ENCODE results near the gene PHC2. TPM values are rescaled to one million over a fixed set of nuclear protein-coding genes. Genes with fewer than 3 reads are reported as not detected.
"Not testable (repeated sequence)": the region's sequence is repeated elsewhere in the genome, so short reads cannot be mapped to it uniquely, and the experiment has no call there.

PHC2 gene
- total RNA-seq, 1 donor from 2014 or later: 124 TPM

DNA sequence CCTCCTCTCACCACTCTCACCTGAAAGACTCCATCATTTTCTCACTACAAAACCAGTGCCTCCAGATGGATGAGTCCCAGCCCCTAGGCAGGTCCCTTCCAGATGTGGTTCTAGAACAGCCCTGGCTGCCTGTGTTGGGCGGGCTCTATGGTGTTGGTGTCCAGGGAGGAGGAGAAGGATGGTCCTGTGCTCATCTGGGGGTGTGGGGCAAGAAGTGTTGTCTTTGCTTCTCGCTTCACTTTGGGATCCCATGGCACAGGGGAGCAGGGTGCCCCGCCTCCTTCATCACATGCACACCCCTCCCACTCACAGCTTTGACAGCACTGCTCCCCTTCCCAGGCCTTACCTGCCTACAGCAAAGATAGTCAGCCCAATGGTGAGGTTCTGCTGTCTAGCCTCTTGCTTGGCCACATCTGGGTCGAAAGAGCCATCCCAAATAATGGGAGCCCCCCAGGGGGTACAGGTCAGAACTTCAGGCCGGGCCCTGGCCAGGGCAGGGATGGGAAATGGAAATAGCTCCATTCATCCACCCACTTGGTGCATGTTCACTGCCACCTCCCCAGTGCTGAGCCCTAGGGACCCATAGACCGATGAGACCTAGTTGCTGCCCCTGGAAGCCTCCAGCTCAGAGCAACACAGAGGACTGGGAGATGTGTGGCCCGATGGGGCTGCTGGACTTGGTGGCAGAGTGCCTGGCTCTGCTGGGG lies 119.0 kb downstream of the PHC2 start:
- intact Hi-C loops (cut with DNase I): no loop called here
- H3K27ac ChIP-seq: no peak overlapping the region
- no peaks in the 10 kb centered on the region for H3K36me3 ChIP-seq
- DNase-seq (peak; percentile 32), ATAC-seq (no peak)
- TF ChIP-seq CTCF (IDR thresholded peaks at IDR 0.05): no peak
- no peaks in the 10 kb centered on the region for H3K9me3 ChIP-seq
- no peak overlapping the region for H3K4me3 ChIP-seq
- peaks cover 3% of the 10 kb centered on the region for H3K4me1 ChIP-seq
- H3K27me3 ChIP-seq: peaks cover 3% of the 10 kb centered on the region

GRCh38 chr1:33310702-33311101 lies 120.2 kb downstream of the PHC2 start:
- intact Hi-C loops (cut with DNase I): no loop called here
- no peak for ATAC-seq

DNA sequence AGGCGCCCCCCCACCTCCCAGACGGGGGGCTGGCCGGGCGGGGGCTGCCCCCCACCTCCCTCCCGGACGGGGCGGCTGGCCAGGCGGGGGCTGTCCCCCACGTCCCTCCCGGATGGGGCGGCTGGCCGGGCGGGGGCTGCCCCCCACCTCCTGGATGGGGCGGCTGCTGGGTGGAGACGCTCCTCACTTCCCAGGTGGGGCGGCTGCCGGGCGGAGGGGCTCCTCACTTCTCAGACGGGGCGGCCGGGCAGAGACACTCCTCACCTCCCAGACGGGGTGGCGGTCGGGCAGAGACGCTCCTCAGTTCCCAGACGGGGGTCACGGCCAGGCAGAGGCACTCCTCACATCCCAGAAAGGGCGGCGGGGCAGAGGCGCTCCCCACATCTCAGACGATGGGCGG lies 121.5 kb downstream of the PHC2 start:
- intact Hi-C loops (cut with DNase I); H3K27ac ChIP-seq; H3K4me1 ChIP-seq; H3K9me3 ChIP-seq; H3K4me3 ChIP-seq; H3K36me3 ChIP-seq; H3K27me3 ChIP-seq; ATAC-seq: not testable (repeated sequence)
- peak; percentile 48 for DNase-seq

More at GRCh38 chr1:33310702-33311101, 120.2 kb downstream of the PHC2 start:
- no peak for TF ChIP-seq CTCF (IDR thresholded peaks at IDR 0.05)
- Histone ChIP-seq H3K27ac (no peak overlapping the region), H3K9me3 (no peaks in the 10 kb centered on the region), H3K4me1 (peaks cover 10% of the 10 kb centered on the region), H3K36me3 (no peaks in the 10 kb centered on the region), H3K4me3 (no peak overlapping the region), H3K27me3 (peaks cover 8% of the 10 kb centered on the region)
- peak; percentile 26 for DNase-seq

DNA sequence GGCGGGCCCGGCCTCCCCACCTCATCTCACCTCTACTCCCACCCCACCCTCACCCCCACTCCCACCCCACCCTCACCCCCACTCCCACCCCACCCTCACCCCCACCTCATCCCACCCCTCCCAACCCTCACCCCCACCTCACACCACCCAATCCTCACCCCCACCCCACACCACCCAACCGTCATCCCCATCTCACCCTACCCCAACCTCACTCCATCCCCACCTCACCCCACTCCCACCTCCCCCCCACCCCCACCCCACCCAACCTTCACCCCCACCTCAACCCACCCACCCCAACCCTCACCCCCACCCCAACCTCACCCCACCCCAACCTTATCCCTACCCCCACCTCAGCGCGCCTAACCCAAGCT lies 123.4 kb downstream of the PHC2 start:
- DNase-seq (no peak), ATAC-seq (no peak)
- H3K4me3 ChIP-seq: no peak overlapping the region

DNA sequence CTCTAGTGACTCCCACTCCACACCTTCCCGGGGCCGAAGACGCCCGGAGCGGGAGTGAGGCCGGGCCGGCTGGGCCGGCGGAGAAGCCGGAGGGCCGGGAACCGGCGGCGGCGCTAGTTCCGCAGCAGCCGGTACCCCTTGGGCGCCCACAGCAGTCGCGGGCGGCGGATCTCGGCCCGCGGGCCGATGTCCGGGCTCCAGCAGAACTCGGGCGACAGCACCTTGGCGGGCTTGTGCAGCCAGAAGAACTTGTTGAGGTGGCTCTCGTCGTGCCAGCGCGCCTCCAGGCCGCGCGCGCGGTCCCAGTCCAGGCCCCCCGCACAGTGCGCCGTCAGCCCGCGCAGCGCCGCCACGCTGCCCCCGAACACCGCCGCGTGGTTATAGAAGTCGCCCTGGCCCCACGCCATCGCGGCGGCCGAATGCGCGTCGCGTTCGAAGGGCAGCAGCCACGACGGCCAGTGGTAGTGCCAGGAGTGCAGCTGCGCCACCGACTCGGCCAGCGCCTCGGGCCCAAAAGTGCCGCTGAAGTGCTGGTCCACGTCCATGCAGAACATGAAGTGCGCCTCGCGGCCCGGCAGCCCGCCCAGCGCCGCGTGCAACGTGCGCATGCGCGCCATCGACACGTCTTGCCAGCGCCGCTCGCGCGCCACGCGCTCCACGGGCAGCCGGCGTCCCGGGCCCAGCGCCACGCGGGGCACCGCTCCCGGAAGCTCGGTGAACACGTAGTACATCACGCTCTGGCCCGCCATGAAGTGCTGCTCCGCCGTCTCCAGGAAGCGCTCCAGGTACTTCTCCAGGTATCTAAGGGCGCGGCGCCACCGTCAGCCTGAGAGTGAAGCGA lies 124.0 kb downstream of the PHC2 start:
- ATAC-seq: peak; percentile 72
- Histone ChIP-seq H3K36me3 (no peaks in the 10 kb centered on the region), H3K27ac (no peak overlapping the region), H3K9me3 (no peaks in the 10 kb centered on the region), H3K4me3 (peak overlapping the region; percentile 31), H3K4me1 (peaks cover 12% of the 10 kb centered on the region), H3K27me3 (peaks cover 8% of the 10 kb centered on the region)
- DNase-seq: peak; percentile 79
- intact Hi-C loops (cut with DNase I): no loop called here
- TF ChIP-seq CTCF (IDR thresholded peaks at IDR 0.05): no peak

More for the DNA sequence above, 123.4 kb downstream of the PHC2 start:
- no peak for TF ChIP-seq CTCF (IDR thresholded peaks at IDR 0.05)
- intact Hi-C loops (cut with DNase I): no loop called here
- Histone ChIP-seq H3K27ac (no peak overlapping the region), H3K36me3 (no peaks in the 10 kb centered on the region), H3K27me3 (peaks cover 8% of the 10 kb centered on the region), H3K9me3 (no peaks in the 10 kb centered on the region), H3K4me1 (peaks cover 10% of the 10 kb centered on the region)

Measured in upper lobe of right lung (tissue), 1 donor.